GM23248 (cell line): ENCODE results near the gene RACK1.

ENCODE experiments used
- EZH2 ChIP-seq: fragments of 200-600 bp; sonication (generic); IDR thresholded peaks from 2 replicates; pipeline ENCODE4 v1.6.1; 2018; ENCODE audit warnings: antibody characterized with exemption, mild to moderate bottlenecking; ENCODE audit not compliant: insufficient read depth, poor library complexity, severe bottlenecking
- EZH2phosphoT487 ChIP-seq: fragments of 200-600 bp; sonication (generic); IDR thresholded peaks from 2 replicates; pipeline ENCODE4 v1.6.1; 2018; ENCODE audit warnings: antibody characterized with exemption, moderate library complexity, mild to moderate bottlenecking, low read depth; ENCODE audit not compliant: insufficient read depth

GRCh38 chr5:181265092-181265671, 21.5 kb upstream of the RACK1 start:
- no peak for TF ChIP-seq EZH2
- no peak for TF ChIP-seq EZH2phosphoT487
